Activated T-helper 9 cell treated with anti-CD3 and anti-CD28 coated beads, Interleukin-2, amount 50 U/mL, for 16 hours (primary cell): ENCODE measurements around the gene ARMC9.
"Not testable (repeated sequence)": the region's sequence is repeated elsewhere in the genome, so short reads cannot be mapped to it uniquely, and the experiment has no call there.

ENCODE experiments used
- DNase-seq: peaks from one replicate; pipeline ENCODE4 v3.0.0-alpha.2; 2020; ENCODE audit warnings: low read depth

Gene ARMC9

GRCh38 chr2:231244382-231245248, 46.2 kb downstream of the ARMC9 start:
- DNase-seq: no peak

GRCh38 chr2:231245249-231246094, 47.0 kb downstream of the ARMC9 start:
- DNase-seq: no peak

- DNase-seq: no peak
These were observed 47.9 kb downstream of the ARMC9 start for GRCh38 chr2:231246171-231246842.

- no peak for DNase-seq
These were observed 51.7 kb downstream of the ARMC9 start for GRCh38 chr2:231250146-231250545.

- no peak for DNase-seq
These were observed 52.3 kb downstream of the ARMC9 start for GRCh38 chr2:231250698-231251097.

GRCh38 chr2:231253292-231253691, 54.9 kb downstream of the ARMC9 start:
- DNase-seq: not testable (repeated sequence)

GRCh38 chr2:231256494-231256893, 58.1 kb downstream of the ARMC9 start:
- DNase-seq: no peak

- DNase-seq: no peak
These were observed 59.3 kb downstream of the ARMC9 start for GRCh38 chr2:231257763-231258162.

GRCh38 chr2:231258701-231259100, 60.3 kb downstream of the ARMC9 start:
- no peak for DNase-seq

- DNase-seq: no peak
These were observed 60.7 kb downstream of the ARMC9 start for GRCh38 chr2:231259104-231259503.

GRCh38 chr2:231260442-231261208, 62.2 kb downstream of the ARMC9 start:
- no peak for DNase-seq

GRCh38 chr2:231263118-231263831, 64.8 kb downstream of the ARMC9 start:
- DNase-seq: no peak

GRCh38 chr2:231270221-231271114, 72.0 kb downstream of the ARMC9 start:
- DNase-seq: no peak

GRCh38 chr2:231272991-231273390, 74.6 kb downstream of the ARMC9 start:
- no peak for DNase-seq

- no peak for DNase-seq
These were observed 78.6 kb downstream of the ARMC9 start for GRCh38 chr2:231276987-231277386.

GRCh38 chr2:231277962-231278361, 79.5 kb downstream of the ARMC9 start:
- DNase-seq: no peak

GRCh38 chr2:231278868-231279267, 80.4 kb downstream of the ARMC9 start:
- DNase-seq: no peak

GRCh38 chr2:231280846-231281245, 82.4 kb downstream of the ARMC9 start:
- DNase-seq: no peak

GRCh38 chr2:231284296-231284695, 85.9 kb downstream of the ARMC9 start:
- DNase-seq: no peak

- no peak for DNase-seq
These were observed 88.5 kb downstream of the ARMC9 start for GRCh38 chr2:231286964-231287363.
